AG04450 (cell line): ENCODE measurements around the gene KYAT1. TPM values are rescaled to one million over a fixed set of nuclear protein-coding genes. Genes with fewer than 3 reads are reported as not detected.
A peak's percentile ranks its signal among the peaks of the same experiment; 100 is the strongest.

ENCODE experiments used
- CTCF ChIA-PET: fragments of 300-600, 350-600 bp; formaldehyde crosslinking; extraction: SDS; loops from one replicate; lab custom pipeline; 2022; ENCODE audit warnings: antibody characterized with exemption, inconsistent platforms; lab: Charles Lee
- POLR2A ChIA-PET: fragments of 350-600 bp; formaldehyde crosslinking; extraction: SDS; loops from one replicate; lab custom pipeline; 2021; ENCODE audit warnings: antibody characterized with exemption, inconsistent platforms; lab: Yijun Ruan, JAX
- DNase-seq: peaks from one replicate; pipeline ENCODE4 v3.0.0-alpha.2; 2011; ENCODE audit warnings: low read depth, low spot score
- H3K27ac ChIP-seq: one replicate; pipeline ENCODE4 v1.5.1; 2012; ENCODE audit warnings: low read depth, low read length, control low read depth
- H3K27me3 ChIP-seq: one replicate; pipeline ENCODE4 v1.6.0; 2012; ENCODE audit warnings: low read length; ENCODE audit not compliant: control insufficient read depth, insufficient read depth
- H3K4me3 ChIP-seq: 2 replicates; pipeline ENCODE4 v1.5.1; 2011; ENCODE audit warnings: mild to moderate bottlenecking, low read depth, low read length, control low read depth
- H3K9me3 ChIP-seq: 2 replicates; pipeline ENCODE4 v1.5.1; 2012; ENCODE audit warnings: low read length; ENCODE audit not compliant: control insufficient read depth, insufficient read depth
- CTCF ChIP-seq: IDR thresholded peaks from 2 replicates; pipeline ENCODE4 v1.5.1; 2011; ENCODE audit warnings: low read depth, low read length, control low read depth, inconsistent platforms
- polyA plus RNA-seq: library from polyadenylated mRNA; depleted of rRNA; stranded (reverse); fragments of >200 nt; gene quantifications from 2 replicates; pipeline ENCODE4 v1.2.3, GENCODE V29; 2011

The KYAT1 gene
- polyA plus RNA-seq, 1 experiment, result 5.2 TPM

DNA sequence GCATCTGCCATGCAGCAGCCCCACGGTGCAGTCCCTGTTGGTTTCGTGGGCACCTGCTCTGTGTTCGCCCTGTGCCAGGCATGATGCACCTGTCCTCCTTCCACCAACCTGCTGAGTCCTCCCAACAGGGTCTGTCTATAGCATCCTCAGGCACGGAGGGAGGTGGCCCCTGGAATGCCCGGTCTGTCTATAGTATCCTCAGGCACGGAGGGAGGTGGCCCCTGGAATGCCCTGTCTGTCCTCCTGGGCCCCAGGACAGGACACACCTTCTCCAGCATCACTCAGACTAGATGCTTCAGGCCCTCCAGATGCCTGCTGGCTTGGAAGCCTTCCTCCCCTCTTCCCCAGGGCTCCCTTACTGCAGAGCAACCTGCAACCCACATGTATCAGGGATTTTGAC is 29.2 kb upstream of the KYAT1 start:
- ChIA-PET POLR2A (interaction anchor here (0.6 kb wide), 1 partner anchor 228 kb away, joined by 3 read pairs; no protein-coding TSS in a partner anchor), CTCF (interaction anchor here (0.5 kb wide), 1 partner anchor 48 kb away, joined by 4 read pairs; no protein-coding TSS in a partner anchor)
- no peak for TF ChIP-seq CTCF
- H3K9me3 ChIP-seq, result peaks cover 19% of the 10 kb centered on the region; the same call in 1 of the 2 replicates
- no peaks in the 10 kb centered on the region for H3K27me3 ChIP-seq
- no peak for DNase-seq
- H3K27ac ChIP-seq, result peak overlapping the region; percentile 93
- H3K4me3 ChIP-seq, result no peak overlapping the region

DNA sequence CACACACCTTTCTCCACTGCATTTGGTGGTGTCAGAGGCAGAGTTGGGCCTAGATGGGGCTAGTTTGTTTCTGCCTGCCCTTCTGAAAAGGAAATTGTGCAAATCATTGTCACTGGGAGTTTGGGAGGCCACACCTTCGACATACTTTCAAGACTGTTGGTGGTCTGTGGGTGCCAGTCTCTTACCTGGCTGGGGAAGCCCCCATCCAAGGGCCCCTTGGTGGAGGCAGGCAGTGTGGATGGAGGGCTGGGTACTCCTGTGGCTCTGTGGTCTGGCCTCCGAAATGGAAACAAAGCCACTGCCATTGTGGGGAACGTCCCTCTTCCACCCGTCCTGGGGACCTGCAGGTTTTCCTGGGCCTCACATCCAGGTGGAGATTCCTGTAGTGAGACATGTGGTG is 28.1 kb upstream of the KYAT1 start:
- Histone ChIP-seq H3K27ac (peak overlapping the region; percentile 31), H3K9me3 (peaks cover 19% of the 10 kb centered on the region; the same call in 1 of the 2 replicates), H3K27me3 (no peaks in the 10 kb centered on the region), H3K4me3 (no peak overlapping the region)
- ChIA-PET CTCF (interaction anchor here (1.8 kb wide), 1 partner anchor 18 kb away, joined by 6 read pairs; no protein-coding TSS in a partner anchor), POLR2A (no interaction called here)
- DNase-seq, result no peak
- TF ChIP-seq CTCF, result no peak

- no peak for DNase-seq
- ChIA-PET CTCF (interaction anchor here (0.5 to 1.8 kb wide), 2 partner anchors 20 to 237 kb away, joined by 3 to 6 read pairs; no protein-coding TSS in a partner anchor), POLR2A (no interaction called here)
- H3K4me3 ChIP-seq, result no peak overlapping the region
- H3K9me3 ChIP-seq, result peaks cover 19% of the 10 kb centered on the region; the same call in 1 of the 2 replicates
- no peaks in the 10 kb centered on the region for H3K27me3 ChIP-seq
- no peak for TF ChIP-seq CTCF
- H3K27ac ChIP-seq, result no peak overlapping the region
Observed at GRCh38 chr9:128908372-128908771, 26.6 kb upstream of the KYAT1 start.

DNA sequence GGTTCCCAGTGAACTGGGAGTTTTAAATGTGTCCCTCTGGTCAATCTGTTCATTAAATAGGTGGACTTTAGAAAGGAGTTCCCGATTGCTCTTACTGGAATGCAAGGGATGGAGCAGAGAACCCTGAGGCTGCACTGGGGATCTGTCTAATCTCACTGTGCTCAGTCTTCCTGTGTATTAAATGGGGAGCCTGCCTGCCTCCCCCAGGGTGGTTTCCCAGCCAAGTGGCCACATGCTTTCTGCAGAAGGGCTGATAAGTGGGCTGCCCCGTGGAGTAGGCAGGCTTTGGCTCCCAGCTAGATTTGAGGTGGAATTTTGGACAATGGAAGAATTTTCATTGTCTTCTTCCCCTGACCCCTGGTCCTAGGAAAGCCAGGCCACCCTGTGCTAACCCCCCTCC is 25.0 kb upstream of the KYAT1 start:
- DNase-seq, result no peak
- Histone ChIP-seq H3K9me3 (peaks cover 19% of the 10 kb centered on the region; the same call in 1 of the 2 replicates), H3K4me3 (no peak overlapping the region), H3K27ac (no peak overlapping the region), H3K27me3 (no peaks in the 10 kb centered on the region)
- ChIA-PET CTCF (no interaction called here), POLR2A (no interaction called here)
- no peak for TF ChIP-seq CTCF

GRCh38 chr9:128905964-128906363 is 24.2 kb upstream of the KYAT1 start:
- no peak for DNase-seq
- Histone ChIP-seq H3K27ac (no peak overlapping the region), H3K4me3 (no peak overlapping the region), H3K9me3 (peaks cover 19% of the 10 kb centered on the region; the same call in 1 of the 2 replicates), H3K27me3 (no peaks in the 10 kb centered on the region)
- ChIA-PET POLR2A (no interaction called here), CTCF (interaction anchor here (1.0 kb wide), 1 partner anchor 22 kb away, joined by 3 read pairs; no protein-coding TSS in a partner anchor)
- TF ChIP-seq CTCF, result no peak
